H1 (cell line): ENCODE data around the gene WDSUB1. TPM values are rescaled to one million over a fixed set of nuclear protein-coding genes. Genes with fewer than 3 reads are reported as not detected.

ENCODE experiments used
- CTCF ChIA-PET: fragments of 300-600 bp; sonication (Branson Sonifier 250); formaldehyde crosslinking; loops from one replicate; lab custom pipeline; 2021; ENCODE audit not compliant: partially characterized antibody; lab: Charles Lee
- POLR2A ChIA-PET: fragments of 300-600 bp; sonication (Branson Sonifier 250); formaldehyde crosslinking; loops from one replicate; lab custom pipeline; 2021; ENCODE audit warnings: inconsistent platforms; ENCODE audit not compliant: partially characterized antibody; lab: Charles Lee
- DNase-seq, 2 experiments: peaks; one replicate each; pipeline versions ENCODE4 v3.0.0 to v3.0.0-alpha.2; 2010 to 2022; ENCODE audit warnings: low spot score in 2 of 2, low read depth in 1 of 2, mixed read lengths in 1 of 2
- FAIRE-seq: peaks from 2 replicates; lab custom pipeline; 2011; peaks lifted over from hg19 to GRCh38; lab: Jason Lieb, UNC
- H2AFZ ChIP-seq: 2 replicates; pipeline ENCODE4 v1.8.1; 2012; ENCODE audit warnings: low read length, inconsistent platforms
- H2AK5ac ChIP-seq: 2 replicates; pipeline ENCODE4 v1.6.1; 2013; ENCODE audit warnings: low read depth, low read length
- H2BK120ac ChIP-seq: replicated peaks from 2 replicates; pipeline ENCODE3; 2013; ENCODE audit warnings: low read depth, low read length, inconsistent platforms
- H2BK12ac ChIP-seq: 2 replicates; pipeline ENCODE4 v1.6.1; 2013; ENCODE audit warnings: low read depth, low read length
- H2BK15ac ChIP-seq: 2 replicates; pipeline ENCODE4 v1.6.1; 2013; ENCODE audit warnings: low read length
- H2BK20ac ChIP-seq: 2 replicates; pipeline ENCODE4 v1.6.1; 2013; ENCODE audit warnings: low read length
- H2BK5ac ChIP-seq: 2 replicates; pipeline ENCODE4 v1.6.1; 2013; ENCODE audit warnings: low read depth, low read length
- H3K14ac ChIP-seq: 2 replicates; pipeline ENCODE4 v1.6.1; 2013; ENCODE audit warnings: inconsistent platforms; ENCODE audit not compliant: insufficient read length
- H3K18ac ChIP-seq: 2 replicates; pipeline ENCODE4 v1.6.1; 2013; ENCODE audit warnings: low read length; ENCODE audit errors: extremely low read depth
- H3K23ac ChIP-seq: 2 replicates; pipeline ENCODE4 v1.6.1; 2013; ENCODE audit warnings: inconsistent platforms; ENCODE audit not compliant: insufficient read length
- H3K23me2 ChIP-seq: 2 replicates; pipeline ENCODE4 v1.6.1; 2013; ENCODE audit warnings: low read depth, low read length
- H3K27ac ChIP-seq: 2 replicates; pipeline ENCODE4 v1.6.1; 2011; ENCODE audit warnings: low read depth, low read length, inconsistent platforms
- H3K27me3 ChIP-seq, 4 experiments: replicated peaks in 1 of 4; 1 replicate in 1 of 4; 2 replicates in 3 of 4; pipeline versions ENCODE4 v1.6.1 to v1.8.1; 2011 to 2013; ENCODE audit warnings: low read length in 3 of 4, mild to moderate bottlenecking in 3 of 4, inconsistent platforms in 2 of 4, mixed read lengths in 2 of 4, moderate library complexity in 1 of 4; ENCODE audit not compliant: control insufficient read depth in 3 of 4, insufficient read depth in 3 of 4; ENCODE audit errors: extremely low read depth in 1 of 4
- H3K36me3 ChIP-seq, 4 experiments: 2 replicates each; pipeline versions ENCODE4 v1.6.1 to v1.8.1; 2011 to 2013; ENCODE audit warnings: mild to moderate bottlenecking in 4 of 4, low read length in 3 of 4, moderate library complexity in 2 of 4, control low read depth in 1 of 4, inconsistent platforms in 1 of 4; ENCODE audit not compliant: insufficient read depth in 4 of 4, control insufficient read depth in 2 of 4
- H3K4ac ChIP-seq: replicated peaks from 2 replicates; pipeline ENCODE3; 2013; ENCODE audit warnings: low read length, low read depth, mixed read lengths, inconsistent platforms; ENCODE audit not compliant: insufficient read length
- H3K4me1 ChIP-seq, 4 experiments: replicated peaks in 1 of 4; 1 replicate in 1 of 4; 2 replicates in 3 of 4; pipeline versions ENCODE4 v1.6.1 to v1.8.1; 2011 to 2013; ENCODE audit warnings: low read length in 3 of 4, inconsistent platforms in 2 of 4, mixed read lengths in 1 of 4; ENCODE audit not compliant: insufficient read depth in 4 of 4, control insufficient read depth in 3 of 4
- H3K4me2 ChIP-seq, 2 experiments: 2 replicates each; pipeline versions ENCODE4 v1.6.1 to v1.8.1; 2011 to 2013; ENCODE audit warnings: low read depth in 2 of 2, low read length in 2 of 2, control low read depth in 1 of 2, inconsistent platforms in 1 of 2, mild to moderate bottlenecking in 1 of 2; ENCODE audit not compliant: insufficient read depth in 1 of 2
- H3K4me3 ChIP-seq, 4 experiments: fragments of 200-600, 300-600 bp in 1 of 4; sonication (generic), shearing (Covaris generic), sonication (Bioruptor Twin) in 1 of 4; 2 replicates each; pipeline versions ENCODE4 v1.5.1 to v1.8.1; 2011 to 2016; ENCODE audit warnings: low read length in 4 of 4, low read depth in 3 of 4, control low read depth in 2 of 4, inconsistent platforms in 2 of 4, mild to moderate bottlenecking in 2 of 4, mixed read lengths in 1 of 4, moderate library complexity in 1 of 4; ENCODE audit not compliant: insufficient read depth in 2 of 4; ENCODE audit errors: extremely low read depth in 1 of 4
- H3K56ac ChIP-seq: replicated peaks from 2 replicates; pipeline ENCODE3; 2013; ENCODE audit warnings: low read depth, mild to moderate bottlenecking, mixed read lengths, low read length, inconsistent platforms; ENCODE audit not compliant: insufficient read length
- H3K79me1 ChIP-seq: 2 replicates; pipeline ENCODE4 v1.6.1; 2013; ENCODE audit warnings: low read depth, low read length, control low read depth
- H3K79me2 ChIP-seq, 2 experiments: 2 replicates each; pipeline versions ENCODE4 v1.6.1 to v1.8.1; 2012 to 2013; ENCODE audit warnings: low read length in 2 of 2, mild to moderate bottlenecking in 2 of 2, inconsistent platforms in 1 of 2; ENCODE audit not compliant: insufficient read depth in 2 of 2, control insufficient read depth in 1 of 2
- H3K9ac ChIP-seq, 4 experiments: replicated peaks in 1 of 4; 1 replicate in 1 of 4; 2 replicates in 3 of 4; pipeline versions ENCODE4 v1.6.1 to v1.8.1; 2011 to 2013; ENCODE audit warnings: low read depth in 3 of 4, low read length in 3 of 4, control low read depth in 2 of 4, mild to moderate bottlenecking in 2 of 4, moderate library complexity in 2 of 4, inconsistent platforms in 1 of 4; ENCODE audit errors: extremely low read depth in 1 of 4
- H3K9me3 ChIP-seq, 2 experiments: 2 replicates each; pipeline versions ENCODE4 v1.6.1 to v1.8.1; 2012 to 2013; ENCODE audit warnings: mild to moderate bottlenecking in 2 of 2, moderate library complexity in 2 of 2, control low read depth in 1 of 2, inconsistent platforms in 1 of 2, low read depth in 1 of 2, low read length in 1 of 2, mixed read lengths in 1 of 2; ENCODE audit not compliant: insufficient read depth in 2 of 2
- H4K20me1 ChIP-seq, 2 experiments: replicated peaks in 1 of 2; 2 replicates each; pipeline versions ENCODE3 to v1.8.1; 2011 to 2013; ENCODE audit warnings: inconsistent platforms in 2 of 2, low read length in 2 of 2, mild to moderate bottlenecking in 1 of 2; ENCODE audit not compliant: insufficient read depth in 2 of 2, control insufficient read depth in 1 of 2
- H4K5ac ChIP-seq: 2 replicates; pipeline ENCODE4 v1.6.1; 2013; ENCODE audit warnings: low read length, low read depth, mixed read lengths, inconsistent platforms; ENCODE audit not compliant: insufficient read length
- H4K8ac ChIP-seq: 2 replicates; pipeline ENCODE4 v1.8.0; 2013; ENCODE audit warnings: mild to moderate bottlenecking, moderate library complexity, low read length, inconsistent platforms; ENCODE audit not compliant: insufficient read depth; ENCODE audit errors: extremely low read depth
- H4K91ac ChIP-seq: replicated peaks from 2 replicates; pipeline ENCODE3; 2013; ENCODE audit warnings: low read length, mixed read lengths, inconsistent platforms; ENCODE audit not compliant: insufficient read length
- BRCA1 ChIP-seq: IDR thresholded peaks from 2 replicates; pipeline ENCODE4 v1.6.1; 2012; ENCODE audit warnings: low read depth, low read length, improper control_type of control experiment
- SUZ12 ChIP-seq: fragments of 200-600 bp; sonication (generic); IDR thresholded peaks from 2 replicates; pipeline ENCODE4 v1.6.1; 2012; ENCODE audit warnings: mild to moderate bottlenecking, inconsistent platforms, low read length, moderate library complexity, mixed read lengths
- WGBS, 2 experiments: shearing (Covaris generic) in 1 of 2; methylation state at CpG; one replicate each; pipeline versions ENCODE4 v1.1.6 to v1.1.7; 2013 to 2015; ENCODE audit warnings: low lambda C conversion rate in 2 of 2, mixed read lengths in 2 of 2, inconsistent platforms in 1 of 2, low coverage in 1 of 2, missing lambda C conversion rate in 1 of 2; ENCODE audit not compliant: insufficient replicate concordance in 2 of 2, insufficient coverage in 1 of 2, insufficient read length in 1 of 2; ENCODE audit errors: extremely low coverage in 1 of 2, missing lambda C conversion rate in 1 of 2; 5-methylcytosine and 5-hydroxymethylcytosine counted together
- polyA plus RNA-seq, 7 experiments: library from polyadenylated mRNA; depleted of rRNA in 3 of 7; stranded (reverse) in 5 of 7; unstranded in 2 of 7; fragments of >200 nt in 5 of 7; fragments of 200-250 nt in 2 of 7; gene quantifications; 1 replicate in 5 of 7; 2 replicates in 1 of 7; 4 replicates in 1 of 7; pipeline versions ENCODE4 v1.2.1 to v1.2.3, GENCODE V29; 2011 to 2013; ENCODE audit warnings: missing spikeins in 2 of 7, mixed read lengths in 2 of 7
- total RNA-seq: library from RNA; stranded (reverse); fragmentation: NEBNext Ultra II Directional; extraction: Animal tissue kit (Norgen Biotek cat#: 25700); gene quantifications from 2 replicates; pipeline ENCODE4 v1.2.1, GENCODE V29; 2021
- TF ChIP-seq, protein P1 (sequence below): IDR thresholded peaks from 2 replicates; pipeline ENCODE4 v1.6.1; 2011; ENCODE audit warnings: low read length, improper control_type of control experiment

WDSUB1 gene
- total and polyA plus RNA-seq, 2 of the 8 experiments (the other 6 are each of a cell fraction or from before 2014, with no cell fraction given), result 5.5 to 8.0 TPM

DNA sequence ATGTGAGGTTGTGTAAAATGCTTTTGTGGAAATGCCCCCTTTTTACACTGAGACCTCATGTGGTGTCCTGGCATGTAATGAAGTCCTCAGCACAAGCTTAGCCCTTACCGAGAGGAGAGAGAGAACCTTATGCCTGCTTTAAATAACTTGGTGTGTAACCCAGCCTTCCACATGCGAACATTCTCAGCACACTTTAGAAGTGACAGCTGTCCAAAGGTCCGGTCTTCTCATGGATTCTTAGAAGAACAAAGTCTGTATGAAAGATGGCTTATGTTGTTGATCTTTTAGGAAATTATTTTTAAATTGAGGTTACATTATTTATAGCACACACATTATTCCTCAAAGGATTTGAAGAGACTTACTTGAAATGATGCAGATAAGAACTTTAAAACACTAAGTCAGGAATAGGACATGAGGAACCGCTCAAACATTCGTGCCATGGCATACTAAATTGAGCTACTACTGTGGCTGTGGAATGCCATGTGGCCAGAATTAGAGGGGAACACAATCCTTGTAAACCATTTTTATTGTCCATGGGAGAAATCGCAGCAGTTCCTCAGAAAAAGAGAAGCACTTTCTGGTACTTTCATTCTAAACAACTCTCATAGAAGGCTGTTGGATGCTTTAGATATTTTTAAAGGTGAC lies 79.6 kb downstream of the WDSUB1 start:
- Histone ChIP-seq H3K56ac (no peak overlapping the region), H4K5ac (no peak overlapping the region), H4K8ac (no peak overlapping the region), H3K79me1 (no peaks in the 10 kb centered on the region), H2BK5ac (no peak overlapping the region), H3K14ac (no peak overlapping the region), H3K4ac (no peak overlapping the region), H3K4me2 (no peak overlapping the region), H3K9ac (no peak overlapping the region), H3K36me3 (no peaks in the 10 kb centered on the region), H2AFZ (no peak overlapping the region), H2BK12ac (no peak overlapping the region), H3K23me2 (no peaks in the 10 kb centered on the region), H4K20me1 (peaks cover 5 to 11% of the 10 kb centered on the region in 2 experiments), H3K23ac (no peak overlapping the region), H3K4me1 (peaks cover 0 to 6% (median 2%) of the 10 kb centered on the region in 4 experiments; a peak in 2 of 7 replicates), H3K9me3 (no peaks in the 10 kb centered on the region), H3K79me2 (no peaks in the 10 kb centered on the region), H3K27ac (no peak overlapping the region), H3K4me3 (no peak overlapping the region), H4K91ac (no peak overlapping the region), H2BK20ac (no peak overlapping the region), H3K27me3 (peaks cover 19 to 27% (median 20%) of the 10 kb centered on the region in 4 experiments), H2AK5ac (no peak overlapping the region), H3K18ac (no peak overlapping the region), H2BK15ac (no peak overlapping the region), H2BK120ac (no peak overlapping the region)
- no peak for TF ChIP-seq SUZ12
- no peak for TF ChIP-seq BRCA1
- TF ChIP-seq, protein P1, sequence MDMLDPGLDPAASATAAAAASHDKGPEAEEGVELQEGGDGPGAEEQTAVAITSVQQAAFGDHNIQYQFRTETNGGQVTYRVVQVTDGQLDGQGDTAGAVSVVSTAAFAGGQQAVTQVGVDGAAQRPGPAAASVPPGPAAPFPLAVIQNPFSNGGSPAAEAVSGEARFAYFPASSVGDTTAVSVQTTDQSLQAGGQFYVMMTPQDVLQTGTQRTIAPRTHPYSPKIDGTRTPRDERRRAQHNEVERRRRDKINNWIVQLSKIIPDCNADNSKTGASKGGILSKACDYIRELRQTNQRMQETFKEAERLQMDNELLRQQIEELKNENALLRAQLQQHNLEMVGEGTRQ, result no peak
- FAIRE-seq, result no peak
- 88% methylated on average over 6 of the region's 6 CpGs; no CpG with 5 or more reads in 1 of the 2 experiments for WGBS, 2 experiments
- ChIA-PET POLR2A (interaction anchor here (0.6 kb wide), 1 partner anchor 117 kb away, joined by 3 read pairs; no protein-coding TSS in a partner anchor), CTCF (interaction anchor here (0.8 to 1.3 kb wide), 4 partner anchors 9 to 87 kb away, joined by 3 to 4 read pairs (median 3); no protein-coding TSS in a partner anchor)
- DNase-seq, result no peak
